COLO668 (cell line): ENCODE results near the gene SCN8A.
"Not testable (repeated sequence)": the region's sequence is repeated elsewhere in the genome, so short reads cannot be mapped to it uniquely, and the experiment has no call there.

Experiments
- DNase-seq: peaks from one replicate; lab custom pipeline; 2025; ENCODE audit not compliant: unreplicated experiment; lab: John Stamatoyannopoulos, UW

Gene SCN8A

GRCh38 chr12:51591016-51591901 lies at the start of gene SCN8A:
Gene SCN8A, plus strand, starts transcription at chr12:51591233. Its CDS starts 71,585 bp downstream, at chr12:51662818.
- DNase-seq = peak; percentile 74

- DNase-seq = no peak
Observed at GRCh38 chr12:51546097-51546496, 44.9 kb upstream of the SCN8A start.

GRCh38 chr12:51547606-51548005 lies 43.4 kb upstream of the SCN8A start:
- DNase-seq = no peak

DNA sequence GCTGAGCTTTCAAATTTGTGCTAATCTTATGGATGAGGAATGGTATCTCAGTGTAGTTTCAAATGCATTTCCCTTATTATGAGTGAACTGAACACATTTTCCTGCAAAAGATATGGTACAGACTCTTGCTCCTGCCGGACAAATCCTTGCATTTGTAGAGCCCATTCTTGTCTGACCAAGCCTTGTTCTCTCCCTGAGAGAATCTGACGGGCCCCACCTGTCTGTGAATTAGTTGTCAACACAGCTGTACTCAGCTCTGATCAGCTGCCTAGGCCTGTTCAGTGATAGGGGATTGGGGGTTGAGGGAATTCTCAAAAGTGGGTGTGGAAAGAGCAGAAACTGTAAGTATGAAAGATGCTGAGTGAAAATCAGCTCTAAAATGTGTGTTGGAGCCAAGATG lies 42.8 kb upstream of the SCN8A start:
- peak; percentile 15 for DNase-seq

GRCh38 chr12:51549637-51550036 lies 41.4 kb upstream of the SCN8A start:
- peak; percentile 79 for DNase-seq

DNA sequence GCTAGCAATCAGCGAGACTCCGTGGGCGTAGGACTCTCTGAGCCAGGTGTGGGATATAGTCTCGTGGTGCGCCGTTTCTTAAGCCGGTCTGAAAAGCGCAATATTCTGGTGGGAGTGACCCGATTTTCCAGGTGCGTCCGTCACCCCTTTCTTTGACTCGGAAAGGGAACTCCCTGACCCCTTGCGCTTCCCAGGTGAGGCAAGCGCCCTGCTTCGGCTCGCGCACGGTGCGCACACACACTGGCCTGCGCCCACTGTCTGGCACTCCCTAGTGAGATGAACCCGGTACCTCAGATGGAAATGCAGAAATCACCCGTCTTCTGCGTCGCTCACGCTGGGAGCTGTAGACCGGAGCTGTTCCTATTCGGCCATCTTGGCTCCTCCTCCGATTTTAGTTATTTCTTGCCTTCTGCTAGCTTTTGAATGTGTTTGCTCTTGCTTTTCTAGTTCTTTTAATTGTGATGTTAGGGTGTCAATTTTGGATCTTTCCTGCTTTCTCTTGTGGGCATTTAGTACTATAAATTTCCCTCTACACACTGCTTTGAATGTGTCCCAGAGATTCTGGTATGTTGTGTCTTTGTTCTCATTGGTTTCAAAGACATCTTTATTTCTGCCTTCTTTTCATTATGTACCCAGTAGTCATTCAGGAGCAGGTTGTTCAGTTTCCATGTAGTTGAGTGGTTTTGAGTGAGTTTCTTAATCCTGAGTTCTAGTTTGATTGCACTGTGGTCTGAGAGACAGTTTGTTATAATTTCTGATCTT lies 22.6 kb upstream of the SCN8A start:
- not testable (repeated sequence) for DNase-seq

DNA sequence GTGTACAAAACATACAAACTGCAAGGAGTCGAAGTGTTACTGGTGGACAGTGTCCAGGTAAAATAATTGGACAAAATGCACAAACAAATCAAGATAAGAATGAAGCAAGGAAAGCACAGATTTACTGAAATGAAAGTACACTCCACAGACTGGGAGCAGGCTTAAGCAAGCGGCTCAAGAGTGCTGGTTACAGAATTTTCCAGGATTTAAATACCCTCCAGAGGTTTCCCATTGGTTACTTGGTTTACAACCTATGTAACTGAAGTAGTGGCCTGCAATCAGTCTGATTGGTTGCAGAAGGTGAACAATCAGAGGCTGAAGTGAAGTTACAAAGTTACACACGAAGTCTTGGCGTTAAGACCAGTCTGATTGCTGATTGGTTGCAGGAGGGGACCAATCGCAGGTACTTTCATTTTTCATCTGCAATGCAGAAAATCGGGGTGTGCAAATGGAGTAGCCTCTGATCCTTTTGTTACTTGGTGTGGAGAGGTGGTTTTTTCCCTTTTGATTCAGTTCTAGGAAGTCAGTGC lies 11.6 kb upstream of the SCN8A start:
- no peak for DNase-seq

- DNase-seq = no peak
Observed at GRCh38 chr12:51589060-51589459, 2.0 kb upstream of the SCN8A start.

GRCh38 chr12:51589557-51590176 lies 1.4 kb upstream of the SCN8A start:
- no peak for DNase-seq

GRCh38 chr12:51590347-51591015 lies 552 bp upstream of the SCN8A start:
- DNase-seq = peak; percentile 89

DNA sequence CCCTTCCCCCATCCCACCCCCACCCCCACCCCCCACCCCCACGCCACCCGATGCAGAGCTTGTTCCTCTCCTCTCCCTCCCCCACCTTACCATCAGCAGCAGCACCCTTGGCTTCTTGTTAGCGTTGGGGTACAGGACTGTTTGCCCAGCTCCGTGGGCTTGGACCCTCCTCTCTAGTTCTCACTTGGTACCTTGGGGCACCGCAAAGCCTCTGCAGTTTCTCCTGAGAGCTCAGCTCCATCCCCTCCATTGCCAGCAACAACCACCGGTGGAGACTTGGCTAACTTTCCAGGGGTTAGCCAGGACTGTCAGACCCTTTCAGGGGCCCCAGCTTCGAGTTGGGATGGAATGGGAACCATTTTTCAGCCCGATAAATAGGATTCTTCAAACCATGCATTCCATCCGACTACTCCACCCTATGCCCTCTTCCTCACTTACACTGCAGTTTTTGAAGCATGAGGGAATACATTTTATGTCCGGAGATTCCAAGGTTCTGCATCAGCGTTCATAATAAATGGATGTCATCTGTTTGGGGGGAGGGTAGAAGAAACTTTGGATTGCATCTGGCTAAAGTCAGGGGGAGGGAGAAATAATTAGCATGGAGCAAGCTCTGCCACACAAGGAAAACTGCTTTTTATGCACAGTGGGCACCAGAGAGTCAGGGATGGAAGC lies 1.1 kb downstream of the SCN8A start:
- DNase-seq = no peak

DNA sequence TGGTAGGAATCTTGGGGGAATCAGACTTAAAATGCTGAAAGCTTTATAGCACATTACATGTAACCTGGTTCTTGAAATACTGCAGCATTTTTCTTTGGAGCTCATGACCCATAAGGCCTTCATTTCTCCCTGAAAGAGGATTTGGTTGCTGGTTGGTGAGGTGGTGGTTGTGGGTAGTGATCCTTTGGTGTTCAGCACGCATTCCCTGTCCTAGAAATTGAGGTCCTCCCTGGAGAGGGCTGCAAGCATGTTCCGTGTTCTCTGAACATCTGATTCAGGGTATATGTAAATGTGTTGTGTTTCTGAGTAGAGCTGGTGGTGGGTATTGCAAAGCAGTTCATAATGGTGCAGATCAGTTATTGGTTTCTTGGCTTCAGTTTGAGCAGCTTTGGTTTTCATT lies 2.0 kb downstream of the SCN8A start:
- DNase-seq = no peak

DNA sequence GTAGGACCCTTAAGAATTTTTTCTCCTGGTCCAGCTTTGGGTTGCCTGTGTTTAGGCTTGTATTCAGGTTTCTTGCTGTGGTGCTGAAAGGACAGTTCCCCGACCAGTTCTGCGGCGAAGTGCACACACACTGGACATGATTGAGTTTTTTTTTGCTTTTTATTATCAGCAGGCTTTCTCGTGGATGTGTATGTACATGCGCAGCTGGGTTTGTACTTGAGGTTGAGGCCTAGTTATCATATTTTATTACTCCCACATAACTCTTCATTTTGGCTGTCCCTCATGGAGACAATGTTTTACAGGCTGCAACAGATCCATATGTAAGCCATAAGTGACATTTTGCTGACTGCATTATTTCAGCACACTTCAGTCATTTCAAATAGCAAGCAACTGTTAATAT lies 2.5 kb downstream of the SCN8A start:
- no peak for DNase-seq

GRCh38 chr12:51598156-51598555 lies 7.1 kb downstream of the SCN8A start:
- DNase-seq = no peak

GRCh38 chr12:51600721-51601120 lies 9.7 kb downstream of the SCN8A start:
- no peak for DNase-seq

DNA sequence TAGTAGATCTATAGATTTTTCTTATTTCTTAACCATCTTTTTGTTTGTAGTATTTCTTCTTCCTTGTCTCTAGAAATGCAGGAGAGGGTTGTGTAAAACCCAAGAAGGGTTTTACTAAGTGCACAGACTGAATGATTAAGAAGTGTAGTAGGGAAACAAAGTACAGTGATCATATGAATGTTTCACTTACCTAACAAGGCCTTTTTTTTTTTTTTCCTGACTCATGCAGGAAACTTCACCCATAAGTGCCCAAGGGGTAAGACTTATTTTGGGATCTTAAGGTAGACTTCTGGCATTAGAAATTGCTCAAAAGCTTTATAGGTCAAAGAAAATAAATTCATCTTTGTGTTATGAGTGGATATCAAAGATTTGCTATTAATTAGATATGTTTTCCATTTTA lies 10.2 kb downstream of the SCN8A start:
- no peak for DNase-seq

DNA sequence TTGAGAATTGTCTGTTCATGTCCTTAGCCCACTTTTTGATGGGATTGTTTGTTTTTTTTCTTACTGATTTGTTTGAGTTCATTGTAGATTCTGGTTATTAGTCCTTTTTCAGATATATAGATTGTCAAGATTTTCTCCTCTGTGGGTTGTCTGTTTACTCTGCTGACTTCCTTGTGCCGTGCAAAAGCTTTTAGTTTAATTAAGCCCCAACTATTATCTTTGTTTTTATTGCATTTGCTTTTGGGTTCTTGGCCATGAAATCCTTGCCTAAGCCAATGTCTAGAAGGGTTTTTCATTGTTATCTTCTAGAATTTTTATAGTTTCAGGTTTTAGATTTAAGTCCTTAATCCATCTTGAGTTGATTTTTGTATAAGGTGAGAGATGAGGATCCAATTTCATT lies 14.9 kb downstream of the SCN8A start:
- DNase-seq = not testable (repeated sequence)

DNA sequence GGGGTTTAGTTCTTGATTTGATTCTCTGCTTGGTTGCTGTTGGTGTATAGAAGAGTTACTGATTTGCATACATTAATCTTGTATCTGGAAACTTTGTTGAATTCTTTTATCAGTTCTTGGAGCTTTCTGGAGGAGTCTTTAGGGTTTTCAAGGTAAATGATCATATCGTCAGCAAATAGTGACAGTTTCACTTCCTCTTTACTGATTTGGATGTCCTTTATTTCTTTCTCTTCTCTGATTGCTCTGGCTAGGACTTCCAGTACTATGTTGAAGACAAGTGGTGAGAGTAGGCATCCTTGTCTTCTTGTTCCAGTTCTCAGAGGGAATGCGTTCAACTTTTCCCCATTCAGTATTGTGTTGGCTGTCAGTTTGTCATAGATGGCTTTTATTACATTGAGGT lies 16.2 kb downstream of the SCN8A start:
- not testable (repeated sequence) for DNase-seq

- no peak for DNase-seq
Observed at GRCh38 chr12:51620448-51620847, 29.4 kb downstream of the SCN8A start.

- DNase-seq = no peak
Observed at GRCh38 chr12:51621156-51621922, 30.3 kb downstream of the SCN8A start.
